MG63 (cell line): ENCODE data around the gene METTL25. TPM values are rescaled to one million over a fixed set of nuclear protein-coding genes. Genes with fewer than 3 reads are reported as not detected.
"Not testable (repeated sequence)": the region's sequence is repeated elsewhere in the genome, so short reads cannot be mapped to it uniquely, and the experiment has no call there.

Experiments used
- DNase-seq: peaks from one replicate; pipeline ENCODE4 v3.0.0-alpha.2; 2020
- H3K27me3 ChIP-seq: fragments of 250-450 bp; sonication (Bioruptor Pico); 2 replicates; pipeline ENCODE4 v1.5.1; 2020; ENCODE audit warnings: mild to moderate bottlenecking, moderate library complexity
- H3K36me3 ChIP-seq: fragments of 250-450 bp; sonication (Bioruptor Pico); 2 replicates; pipeline ENCODE4 v1.5.1; 2020; ENCODE audit warnings: mild to moderate bottlenecking, moderate library complexity
- H3K4me3 ChIP-seq: fragments of 250-450 bp; sonication (Bioruptor Pico); 2 replicates; pipeline ENCODE4 v1.5.1; 2020; ENCODE audit warnings: mild to moderate bottlenecking, moderate library complexity
- H3K9me3 ChIP-seq: fragments of 250-450 bp; sonication (Bioruptor Pico); 2 replicates; pipeline ENCODE4 v1.5.1; 2020; ENCODE audit warnings: mild to moderate bottlenecking, moderate library complexity
- total RNA-seq: library from RNA; depleted of rRNA; stranded (reverse); fragments of >200 nt; shearing (Covaris generic); gene quantifications from 2 replicates; pipeline ENCODE4 v1.2.3, GENCODE V29; 2014; ENCODE audit warnings: low replicate concordance; rRNA removed

The METTL25 gene
- 3.1 and 4.0 TPM in 2 replicates for total RNA-seq

GRCh38 chr12:82358200-82359114, at the start of gene METTL25, which contains the start of gene CCDC59:
Gene METTL25 (plus strand): TSS chr12:82358529. CDS start chr12:82358566, 37 bp downstream.
Gene CCDC59 (minus strand): TSS chr12:82358387. CDS start chr12:82358376, 11 bp downstream.
- peak; percentile 96 for DNase-seq

GRCh38 chr12:82314406-82314892, 43.9 kb upstream of the METTL25 start:
- no peaks in the 10 kb centered on the region for H3K27me3 ChIP-seq
- H3K9me3 ChIP-seq, result no peaks in the 10 kb centered on the region
- H3K36me3 ChIP-seq, result no peaks in the 10 kb centered on the region
- H3K4me3 ChIP-seq, result no peak overlapping the region
- no peak for DNase-seq

More at GRCh38 chr12:82358200-82359114, at the start of gene METTL25, which contains the start of gene CCDC59:
- peak within 1 kb of the TSS; percentile 88 for H3K4me3 ChIP-seq
- H3K9me3 ChIP-seq, result no peaks in the 10 kb centered on the region
- no peaks in the 10 kb centered on the region for H3K27me3 ChIP-seq
- H3K36me3 ChIP-seq, result peaks cover 35% of the 10 kb centered on the region

GRCh38 chr12:82319276-82319675, 39.1 kb upstream of the METTL25 start:
- no peaks in the 10 kb centered on the region for H3K27me3 ChIP-seq
- no peak overlapping the region for H3K4me3 ChIP-seq
- no peaks in the 10 kb centered on the region for H3K9me3 ChIP-seq
- no peak for DNase-seq
- no peaks in the 10 kb centered on the region for H3K36me3 ChIP-seq

- no peaks in the 10 kb centered on the region for H3K9me3 ChIP-seq
- no peak for DNase-seq
- H3K4me3 ChIP-seq, result no peak overlapping the region
- H3K27me3 ChIP-seq, result no peaks in the 10 kb centered on the region
- H3K36me3 ChIP-seq, result no peaks in the 10 kb centered on the region
Measured at GRCh38 chr12:82325540-82326336, 32.6 kb upstream of the METTL25 start.

GRCh38 chr12:82326905-82327503, 31.3 kb upstream of the METTL25 start:
- DNase-seq, result no peak
- H3K36me3 ChIP-seq, result no peaks in the 10 kb centered on the region
- no peaks in the 10 kb centered on the region for H3K9me3 ChIP-seq
- no peaks in the 10 kb centered on the region for H3K27me3 ChIP-seq
- H3K4me3 ChIP-seq, result no peak overlapping the region

- Histone ChIP-seq H3K27me3 (no peaks in the 10 kb centered on the region), H3K4me3 (no peak overlapping the region), H3K9me3 (no peaks in the 10 kb centered on the region), H3K36me3 (no peaks in the 10 kb centered on the region)
- no peak for DNase-seq
Measured at GRCh38 chr12:82327861-82328260, 30.5 kb upstream of the METTL25 start.

GRCh38 chr12:82329508-82329907, 28.8 kb upstream of the METTL25 start:
- Histone ChIP-seq H3K36me3 (no peaks in the 10 kb centered on the region), H3K9me3 (no peaks in the 10 kb centered on the region), H3K4me3 (no peak overlapping the region), H3K27me3 (no peaks in the 10 kb centered on the region; the same call in 1 of the 2 replicates)
- no peak for DNase-seq

- Histone ChIP-seq H3K27me3 (no peaks in the 10 kb centered on the region), H3K36me3 (peaks cover 33% of the 10 kb centered on the region), H3K4me3 (no peak overlapping the region), H3K9me3 (no peaks in the 10 kb centered on the region)
- no peak for DNase-seq
Measured at GRCh38 chr12:82350161-82350560, 8.2 kb upstream of the METTL25 start.

- peaks cover 46% of the 10 kb centered on the region for H3K36me3 ChIP-seq
- no peak overlapping the region for H3K4me3 ChIP-seq
- no peaks in the 10 kb centered on the region for H3K9me3 ChIP-seq
- no peaks in the 10 kb centered on the region for H3K27me3 ChIP-seq
- no peak for DNase-seq
Measured at GRCh38 chr12:82351390-82351789, 6.9 kb upstream of the METTL25 start.

GRCh38 chr12:82357340-82357739, 989 bp upstream of the METTL25 start:
- H3K4me3 ChIP-seq, result peak overlapping the region; percentile 88
- peaks cover 44% of the 10 kb centered on the region for H3K36me3 ChIP-seq
- no peak for DNase-seq
- H3K9me3 ChIP-seq, result no peaks in the 10 kb centered on the region
- H3K27me3 ChIP-seq, result no peaks in the 10 kb centered on the region

GRCh38 chr12:82357845-82358199, 507 bp upstream of the METTL25 start:
- DNase-seq, result no peak
- H3K27me3 ChIP-seq, result no peaks in the 10 kb centered on the region
- H3K4me3 ChIP-seq, result peak overlapping the region; percentile 88
- H3K36me3 ChIP-seq, result peaks cover 39% of the 10 kb centered on the region
- no peaks in the 10 kb centered on the region for H3K9me3 ChIP-seq

- H3K36me3 ChIP-seq, result peaks cover 28% of the 10 kb centered on the region
- DNase-seq, result no peak
- no peaks in the 10 kb centered on the region for H3K27me3 ChIP-seq
- H3K9me3 ChIP-seq, result no peaks in the 10 kb centered on the region
- H3K4me3 ChIP-seq, result peak overlapping the region; percentile 88
Measured at GRCh38 chr12:82359115-82359478, 768 bp downstream of the METTL25 start.

GRCh38 chr12:82360834-82361233, 2.5 kb downstream of the METTL25 start:
- not testable (repeated sequence) for H3K9me3 ChIP-seq, H3K27me3 ChIP-seq, DNase-seq, H3K4me3 ChIP-seq
- H3K36me3 ChIP-seq, result peaks cover 11% of the 10 kb centered on the region

- H3K27me3 ChIP-seq, result no peaks in the 10 kb centered on the region
- no peak overlapping the region for H3K4me3 ChIP-seq
- H3K9me3 ChIP-seq, result no peaks in the 10 kb centered on the region
- no peak for DNase-seq
- peaks cover 4% of the 10 kb centered on the region for H3K36me3 ChIP-seq
Measured at GRCh38 chr12:82361461-82361915, 3.2 kb downstream of the METTL25 start.

- H3K9me3 ChIP-seq, result no peaks in the 10 kb centered on the region
- no peak overlapping the region for H3K4me3 ChIP-seq
- H3K36me3 ChIP-seq, result 0 out of 2 replicates have a peak, but pooled peaks cover 2% of the 10 kb centered on the region
- no peak for DNase-seq
- no peaks in the 10 kb centered on the region for H3K27me3 ChIP-seq
Measured at GRCh38 chr12:82363990-82364389, 5.7 kb downstream of the METTL25 start.

GRCh38 chr12:82366197-82366596, 7.9 kb downstream of the METTL25 start:
- H3K4me3 ChIP-seq, result no peak overlapping the region
- H3K36me3 ChIP-seq, result no peaks in the 10 kb centered on the region
- DNase-seq, result no peak
- H3K9me3 ChIP-seq, result no peaks in the 10 kb centered on the region
- no peaks in the 10 kb centered on the region for H3K27me3 ChIP-seq
